GM19023 (cell line): ENCODE data around the gene TTC9B.

Source experiments
- ATAC-seq: cut with Tn5 transposase; IDR thresholded peaks from one replicate; pipeline ENCODE4 v1.9.1; 2021; ENCODE audit warnings: mild to moderate bottlenecking, moderate library complexity; ENCODE audit not compliant: unreplicated experiment

Gene TTC9B

DNA sequence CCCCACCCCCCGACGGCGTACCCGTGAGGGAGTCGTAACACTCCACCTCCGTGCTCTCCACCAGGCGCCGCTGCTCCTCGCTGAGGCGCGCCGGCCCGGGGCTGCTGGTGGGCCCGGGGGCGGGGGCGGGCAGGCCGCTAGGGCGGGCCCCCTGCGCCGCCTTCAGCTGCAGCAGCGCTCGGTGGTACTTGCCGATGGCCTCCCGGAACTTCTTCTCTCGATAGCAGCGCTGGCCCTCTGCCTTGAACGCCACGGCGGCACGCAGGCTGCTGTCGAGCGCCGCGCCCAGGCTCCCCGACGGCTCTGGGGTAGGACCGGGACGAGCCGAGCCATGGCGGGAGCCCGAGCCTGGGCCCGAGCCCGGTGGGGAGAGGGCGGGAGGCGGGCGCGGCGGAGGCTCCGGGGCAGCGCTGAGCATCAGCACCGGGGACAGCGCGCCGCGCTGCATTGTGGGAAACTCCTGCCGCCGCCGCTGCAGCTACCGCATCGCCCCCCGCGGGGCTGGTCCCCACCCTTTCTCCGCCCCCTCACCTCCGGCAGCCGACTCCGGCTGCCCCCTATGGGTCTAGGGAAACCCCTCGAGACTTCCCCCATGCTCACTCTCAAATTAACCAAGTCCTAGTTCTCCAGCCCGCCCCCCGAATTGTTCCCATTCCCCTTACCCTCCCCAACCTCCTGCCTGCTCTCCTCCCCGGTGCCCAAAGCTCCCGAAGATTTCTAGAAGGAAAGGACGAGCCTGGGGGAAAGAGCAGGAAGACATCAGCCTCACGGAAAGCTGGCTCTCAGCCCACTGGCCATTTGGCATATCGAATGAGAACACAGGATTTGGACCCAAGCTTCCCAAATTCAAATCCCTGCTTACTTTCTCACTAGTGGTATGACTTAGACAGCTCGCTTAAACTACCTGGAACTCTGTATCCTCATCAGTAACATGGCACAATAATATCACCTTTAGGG is at the start of gene TTC9B:
TSS of gene TTC9B (minus strand) at position 451 of the 957 bp plus-strand sequence. CDS start at position 448, 3 bp downstream.
- ATAC-seq = no peak

DNA sequence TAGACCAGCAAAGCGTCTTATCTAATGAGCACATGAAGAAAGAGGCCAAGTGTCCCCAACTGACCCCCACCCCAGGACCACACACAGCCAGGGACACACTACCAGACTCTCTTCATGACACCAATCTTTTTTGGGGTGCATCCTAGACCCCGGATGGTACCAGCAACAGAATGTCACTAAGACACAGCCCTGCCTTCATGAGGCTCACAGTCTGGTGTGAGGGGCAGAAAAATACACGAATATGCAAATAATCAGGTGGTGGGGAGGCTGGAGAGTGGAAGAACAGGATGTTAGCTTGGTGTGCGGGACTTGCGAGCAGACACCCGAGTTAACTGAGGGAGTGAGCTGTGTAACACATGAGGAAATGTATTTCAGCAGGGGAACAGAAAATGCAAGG is 49.4 kb upstream of the TTC9B start:
- no peak for ATAC-seq

DNA sequence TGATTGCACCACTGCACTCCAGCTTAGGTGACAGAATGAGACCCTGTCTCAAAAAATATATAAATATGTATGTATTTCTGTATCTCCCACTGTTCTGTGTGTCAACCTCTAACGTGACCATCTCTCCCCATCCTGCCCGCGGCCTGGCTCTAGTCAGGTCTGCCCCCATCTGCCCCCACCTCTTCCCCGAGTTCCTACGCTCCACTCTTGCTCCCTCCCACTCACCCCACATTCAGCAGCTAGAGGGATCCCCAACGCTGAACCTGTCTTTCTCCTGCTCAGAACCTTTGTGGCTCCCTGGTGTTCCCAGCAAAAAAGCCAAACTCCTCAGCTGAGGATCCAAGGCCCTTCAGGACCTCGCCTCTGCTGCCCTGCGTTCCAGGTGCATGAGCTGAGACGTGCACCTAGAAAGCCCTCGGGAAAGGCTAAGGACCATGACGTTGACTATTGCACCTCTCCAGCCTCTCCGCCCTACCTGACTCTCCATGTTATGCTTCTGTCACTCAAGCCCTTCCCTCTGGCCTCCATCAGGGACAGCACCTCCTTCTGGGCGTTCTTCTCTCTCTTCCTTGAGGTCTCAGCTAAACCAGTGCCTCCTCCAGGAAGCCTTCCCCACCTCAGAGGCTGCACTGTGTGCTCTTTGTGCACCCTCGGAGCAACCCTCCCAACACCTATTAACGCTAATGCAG is 48.9 kb upstream of the TTC9B start:
- ATAC-seq = no peak

DNA sequence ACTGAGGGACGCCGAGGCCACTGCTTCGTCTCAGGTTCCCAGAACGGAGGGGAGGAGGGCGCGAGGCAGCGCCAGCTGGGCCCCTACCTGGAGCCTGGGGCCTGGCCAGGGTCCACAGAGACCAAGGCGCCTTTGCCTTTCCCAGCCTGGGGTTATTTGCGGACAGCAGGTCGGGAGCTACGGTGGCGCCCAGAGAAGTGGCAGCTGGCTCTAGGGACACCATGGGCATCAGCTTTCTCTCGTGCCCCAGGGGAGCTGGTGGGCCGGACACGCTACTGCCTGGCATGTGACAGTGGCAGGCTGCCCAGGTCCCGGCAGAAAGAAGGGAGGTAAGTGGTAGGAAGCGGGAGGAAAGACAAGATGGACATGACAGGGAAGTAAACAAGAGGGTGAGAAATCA is 47.9 kb upstream of the TTC9B start:
- ATAC-seq = no peak

DNA sequence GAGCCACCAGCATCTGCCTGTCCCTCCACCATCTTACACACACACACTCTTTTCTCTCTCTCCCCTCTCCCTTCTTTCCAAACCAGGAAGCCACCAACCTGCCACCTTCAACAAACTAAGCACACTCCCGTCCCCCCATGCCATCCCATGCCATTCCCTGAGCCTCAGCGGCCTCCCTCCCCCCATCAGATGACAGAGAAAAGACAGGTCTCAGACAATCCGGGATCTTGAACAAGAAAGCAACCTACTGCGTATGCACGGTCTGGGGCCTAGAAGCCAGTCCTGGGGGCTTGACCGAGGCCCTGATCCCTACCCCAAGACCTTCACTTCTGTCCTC is 47.5 kb upstream of the TTC9B start:
- ATAC-seq = no peak

DNA sequence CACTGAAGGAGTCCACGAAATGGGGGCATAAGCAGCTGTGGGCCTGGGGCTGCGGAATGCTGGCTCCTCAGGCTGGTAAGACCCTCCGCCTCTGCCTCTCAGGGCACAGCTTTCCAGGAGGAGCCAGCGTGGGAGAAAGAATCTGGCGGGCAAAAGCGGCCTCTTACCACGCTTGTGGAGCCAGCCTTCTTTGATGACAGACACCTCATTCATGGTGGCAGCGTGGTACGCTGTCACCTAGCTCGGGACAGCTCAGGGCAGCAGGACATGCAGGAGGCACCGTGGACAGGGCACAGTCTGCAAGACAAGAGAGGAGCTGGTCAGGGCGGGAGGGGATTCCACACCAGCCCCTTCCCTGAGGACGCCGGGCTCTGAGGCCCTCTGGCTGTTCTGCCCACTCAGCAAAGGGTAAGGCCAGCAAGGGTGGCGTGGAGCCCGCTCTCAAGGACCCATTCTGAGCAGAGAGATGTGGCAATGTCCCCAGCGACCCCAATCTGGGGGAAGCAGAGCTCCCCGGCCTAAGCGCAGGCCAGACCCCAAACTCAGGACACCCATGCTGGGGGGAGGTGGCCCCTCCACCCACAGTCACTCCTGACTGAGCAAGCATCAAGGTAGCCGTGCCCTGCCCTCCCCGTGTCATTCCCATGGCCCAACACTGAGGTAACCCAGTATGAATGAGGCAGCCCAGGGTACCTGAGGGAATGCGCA is 47.0 kb upstream of the TTC9B start:
- no peak for ATAC-seq

DNA sequence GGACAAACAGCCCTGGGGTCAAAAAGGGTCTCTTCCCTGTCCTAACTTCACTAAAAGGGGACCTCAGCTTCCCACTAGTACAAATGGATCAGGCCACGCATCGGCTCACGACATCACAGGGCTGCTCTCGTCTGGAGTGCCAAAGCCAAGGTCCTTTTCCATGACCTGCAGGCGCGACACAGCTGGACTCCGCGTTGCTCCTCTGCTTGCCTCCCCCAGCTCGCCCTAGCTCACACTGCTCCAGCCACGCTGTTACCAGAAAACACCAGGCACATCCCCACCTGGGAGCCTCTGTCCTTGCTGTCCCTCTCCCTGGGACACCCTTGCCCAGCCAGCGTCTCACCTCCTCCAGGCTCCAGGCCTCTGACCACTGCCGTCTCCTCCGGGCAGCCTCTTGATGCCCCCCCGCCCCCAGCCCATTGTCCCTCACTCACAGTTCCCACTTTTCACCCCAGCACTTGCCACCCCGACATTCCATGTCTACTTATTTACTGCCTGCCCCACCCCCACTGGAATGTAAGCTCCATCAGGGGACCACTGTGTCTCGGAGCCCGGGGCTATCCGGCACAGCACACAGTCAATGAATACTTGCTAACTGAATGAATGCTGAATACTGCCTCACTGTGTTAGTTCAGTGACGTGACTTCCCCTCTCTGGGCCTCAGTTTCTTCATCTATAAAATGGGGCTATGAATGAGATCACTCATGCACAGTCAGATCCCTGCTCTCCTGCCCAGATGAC is 46.3 kb upstream of the TTC9B start:
- ATAC-seq = no peak

DNA sequence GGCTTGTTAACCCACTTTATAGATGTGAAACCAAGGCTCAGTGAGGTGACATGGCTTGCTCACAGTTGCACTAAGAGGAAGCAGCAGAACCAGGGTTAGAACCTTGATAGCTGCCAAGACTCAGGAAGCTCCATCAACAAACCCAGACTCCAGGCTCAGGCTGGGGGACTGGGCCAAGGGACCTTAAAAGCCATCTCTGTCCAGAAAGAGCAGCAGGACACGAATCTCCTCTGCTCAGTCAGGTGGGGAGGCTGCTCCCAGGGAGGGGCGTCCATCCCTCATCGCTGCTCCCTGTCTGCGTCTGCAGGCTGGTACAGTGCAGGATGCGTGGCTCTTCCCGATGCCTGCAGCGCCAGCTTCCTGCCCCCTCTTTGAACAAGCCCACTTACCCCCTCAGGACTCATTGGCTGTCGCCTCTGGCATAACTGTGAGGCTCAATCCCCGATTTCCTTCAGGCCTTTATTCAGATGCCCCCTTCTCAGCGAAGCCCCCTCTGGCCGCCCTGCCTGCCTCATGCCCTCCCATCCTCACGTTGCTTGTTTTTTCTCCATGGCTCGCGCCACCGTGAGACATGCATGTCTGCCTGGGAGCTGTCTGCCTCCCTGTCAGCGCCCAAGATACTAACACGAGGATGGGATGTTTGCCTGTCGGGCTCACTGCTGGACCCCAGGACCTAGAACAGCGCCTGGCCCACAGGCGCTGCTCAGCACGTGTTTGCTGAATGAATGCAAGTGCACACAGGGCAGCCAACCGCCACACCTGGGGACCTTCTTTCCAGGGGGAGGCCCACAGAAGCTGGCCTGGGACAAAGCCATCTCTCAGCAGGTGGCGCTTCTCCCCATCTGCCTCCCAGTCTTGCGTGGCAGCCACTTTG is 45.5 kb upstream of the TTC9B start:
- no peak for ATAC-seq

DNA sequence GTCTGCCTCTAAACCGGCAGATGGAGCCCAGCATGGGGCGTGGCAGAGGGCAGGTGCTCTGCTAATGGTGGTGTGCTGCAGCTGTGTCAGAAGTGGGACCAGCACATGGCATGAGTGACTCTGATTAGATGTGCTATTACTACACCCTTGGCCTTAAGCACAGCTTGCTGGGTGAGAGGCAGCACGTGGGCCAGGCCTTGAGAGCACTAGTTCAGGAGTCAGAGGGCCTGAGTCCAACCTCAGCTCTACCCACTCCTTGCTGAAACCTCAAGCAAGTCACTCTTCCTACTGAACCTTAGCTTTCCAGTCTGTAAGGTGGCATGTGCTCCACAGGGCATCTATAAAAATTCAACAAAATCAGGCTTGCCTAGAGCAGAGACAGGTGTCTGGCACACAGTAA is 44.2 kb upstream of the TTC9B start:
- ATAC-seq = no peak

DNA sequence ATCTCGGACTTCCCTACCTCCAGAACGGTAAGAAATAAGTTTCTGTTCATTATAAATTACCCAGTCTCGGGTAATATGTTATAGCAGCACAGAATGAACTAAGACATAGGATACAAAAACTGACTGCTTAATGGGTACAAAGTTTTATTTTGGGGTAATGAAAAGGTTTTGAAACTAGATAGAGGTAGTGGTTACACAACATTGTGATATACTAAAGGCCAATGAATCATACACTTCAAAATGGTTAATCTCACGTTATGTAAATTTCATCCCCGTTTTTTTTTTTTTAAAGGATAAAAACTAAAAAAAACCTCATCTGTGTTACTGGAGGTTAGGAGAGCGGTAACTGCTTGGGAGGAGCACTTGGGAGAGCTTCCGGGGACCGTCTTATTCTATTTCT is 43.4 kb upstream of the TTC9B start:
- ATAC-seq = no peak

DNA sequence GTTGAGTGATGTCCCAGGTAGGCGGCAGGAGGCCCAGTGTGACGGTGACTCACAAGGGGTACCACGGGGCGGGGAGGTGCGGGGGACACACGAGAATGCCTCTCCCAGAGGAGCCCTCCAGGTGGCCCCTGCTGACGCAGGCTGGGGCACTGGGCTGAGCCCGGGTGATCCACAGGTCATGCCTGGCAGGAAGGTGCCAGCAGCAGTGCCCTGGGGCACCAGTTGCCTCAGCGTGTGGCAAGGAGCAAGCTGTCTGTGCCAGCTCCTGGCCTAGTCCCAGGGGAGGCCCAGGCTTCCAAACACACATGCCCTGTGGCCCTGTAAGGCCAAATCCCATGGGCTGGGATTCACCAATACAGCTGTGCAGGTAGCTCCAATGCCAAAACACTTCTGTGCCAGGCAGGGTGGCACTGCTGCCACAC is 38.9 kb upstream of the TTC9B start:
- ATAC-seq = no peak

DNA sequence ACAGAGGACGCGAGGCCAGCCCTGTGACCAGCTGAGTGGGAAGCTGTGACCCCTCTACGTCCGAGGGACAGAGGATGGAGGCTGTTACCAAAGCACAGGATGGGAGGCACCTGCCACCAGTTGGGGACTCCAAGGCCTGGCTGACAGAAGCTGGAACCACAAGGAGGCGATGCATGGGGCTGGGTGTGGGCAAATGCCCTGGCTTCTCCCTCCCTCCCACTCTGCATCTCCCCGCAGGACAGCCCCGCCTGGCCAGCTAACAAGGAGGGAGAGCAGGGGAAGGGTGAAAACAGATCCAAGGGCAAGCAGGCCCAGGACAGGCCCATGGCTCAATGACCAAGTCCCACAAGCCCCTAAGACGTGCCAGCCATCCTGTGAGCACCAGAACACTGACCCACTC is 38.3 kb upstream of the TTC9B start:
- ATAC-seq = no peak

DNA sequence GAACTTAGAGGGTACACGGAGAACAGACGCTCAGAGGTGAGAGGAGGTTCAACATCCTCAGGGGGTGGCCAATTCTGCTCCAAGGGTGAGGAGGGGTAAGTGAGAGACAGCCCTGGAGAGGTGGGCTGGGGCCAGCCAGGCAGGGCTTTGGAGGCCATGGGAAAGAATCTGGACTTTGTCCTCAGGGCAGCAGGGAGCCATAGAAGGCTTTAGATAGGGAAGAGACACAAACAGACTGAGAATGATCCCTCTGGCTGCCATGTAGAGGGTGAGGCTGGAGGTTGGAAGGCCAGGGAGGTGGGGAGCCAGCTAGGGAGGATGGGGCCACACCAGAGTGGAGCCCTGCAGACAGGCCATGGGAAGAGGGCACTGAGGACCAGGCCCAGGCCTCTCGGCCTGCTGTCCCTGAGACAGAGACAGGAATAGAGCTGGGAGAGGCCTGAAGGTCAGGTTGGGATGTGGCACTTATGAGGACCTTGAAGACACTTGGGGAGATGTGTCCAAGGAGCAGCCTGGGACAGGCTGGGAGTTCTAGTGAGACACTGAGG is 37.5 kb upstream of the TTC9B start:
- no peak for ATAC-seq

DNA sequence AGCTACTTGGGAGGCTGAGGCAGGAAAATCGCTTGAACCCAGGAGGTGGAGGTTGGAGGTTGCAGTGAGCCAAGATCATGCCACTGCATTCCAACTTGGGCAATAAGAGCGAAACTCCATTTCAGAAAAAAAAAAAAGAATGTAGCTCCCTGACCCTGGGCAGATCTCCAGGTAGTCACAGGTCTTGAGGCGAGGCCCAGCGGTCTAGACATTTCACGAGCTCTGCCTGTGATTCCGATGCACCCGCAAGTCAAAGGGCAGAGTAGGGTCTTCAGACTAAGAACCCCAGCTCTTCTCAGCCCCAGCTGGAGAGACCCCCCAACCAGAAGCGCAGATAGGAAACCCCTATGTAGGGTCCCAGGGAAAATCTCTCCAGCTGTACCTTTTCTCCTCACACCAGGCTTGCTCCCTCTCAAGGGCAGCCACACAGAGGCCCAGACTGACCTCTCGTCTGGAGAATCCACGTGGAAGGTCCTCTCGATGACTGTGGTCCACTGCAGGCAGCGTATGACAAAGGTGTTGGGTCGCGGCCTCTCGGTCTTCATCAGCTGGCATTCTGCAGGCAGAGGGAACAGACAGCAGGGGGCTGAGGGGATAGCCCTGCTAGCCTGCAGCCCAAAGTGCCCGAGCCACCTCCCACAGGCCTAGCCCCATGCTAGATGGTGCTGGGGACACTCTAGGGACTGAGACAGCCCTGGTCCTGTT is 36.7 kb upstream of the TTC9B start:
- no peak for ATAC-seq

DNA sequence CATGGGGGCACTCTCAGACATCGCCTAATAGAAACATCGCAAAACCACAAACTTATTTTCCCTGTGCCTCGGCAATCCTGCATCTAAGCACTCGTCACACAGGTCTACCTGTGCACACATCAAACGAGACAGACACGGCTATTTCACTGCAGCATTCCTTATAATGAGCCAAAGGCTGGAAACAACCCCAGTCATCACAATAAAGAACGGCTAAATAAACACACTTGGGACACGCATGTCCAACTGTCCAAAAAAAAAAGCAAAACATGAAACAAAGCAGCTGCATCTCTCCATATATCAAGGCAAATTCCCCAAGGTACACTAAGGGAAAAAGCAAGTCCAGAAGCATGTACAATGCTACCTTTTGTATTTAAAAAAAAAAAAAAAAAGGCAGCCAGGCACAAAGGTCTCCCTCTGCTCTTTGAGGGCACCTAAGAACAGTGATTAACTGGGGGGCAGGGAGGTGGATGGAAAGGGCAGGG is 35.5 kb upstream of the TTC9B start:
- no peak for ATAC-seq

DNA sequence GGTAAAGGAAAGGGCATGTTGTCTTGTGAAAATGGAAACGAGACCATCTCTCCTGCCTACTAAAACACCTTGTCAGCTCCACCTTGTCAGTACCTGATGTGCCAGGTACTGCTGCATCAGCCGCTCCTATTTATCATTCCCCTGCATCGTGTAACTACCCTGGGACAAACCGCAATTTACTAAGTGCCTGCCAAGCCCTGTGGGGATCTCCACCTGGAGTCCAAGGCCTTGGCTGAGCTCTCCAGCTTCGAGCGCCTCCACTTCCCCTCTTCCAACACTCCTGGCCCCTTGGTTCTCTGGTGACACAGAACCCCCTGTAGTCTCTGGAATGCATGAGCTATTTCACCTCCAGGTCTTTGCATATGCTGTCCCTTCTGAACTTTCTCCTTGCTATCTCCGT is 34.2 kb upstream of the TTC9B start:
- ATAC-seq = no peak

DNA sequence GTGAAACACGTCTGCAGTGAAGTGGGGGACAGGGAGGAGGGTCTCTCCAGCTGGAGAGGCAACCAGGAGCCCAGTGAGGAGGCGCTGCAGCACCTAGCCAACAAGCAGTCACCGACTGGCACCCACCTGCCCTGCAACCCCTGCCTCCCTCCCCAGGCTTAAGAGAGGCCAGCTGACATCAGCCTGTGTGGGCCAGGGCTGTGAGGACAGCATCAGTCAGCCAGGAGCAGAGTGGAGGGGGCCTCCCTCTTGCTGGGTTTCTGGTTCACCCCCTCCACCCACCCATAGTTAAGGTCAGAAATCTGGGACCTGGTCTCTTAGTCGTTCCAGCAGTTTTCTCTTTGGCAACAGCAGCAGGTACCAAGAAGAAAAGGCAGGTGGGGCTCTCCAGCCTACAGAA is 33.8 kb upstream of the TTC9B start:
- no peak for ATAC-seq

DNA sequence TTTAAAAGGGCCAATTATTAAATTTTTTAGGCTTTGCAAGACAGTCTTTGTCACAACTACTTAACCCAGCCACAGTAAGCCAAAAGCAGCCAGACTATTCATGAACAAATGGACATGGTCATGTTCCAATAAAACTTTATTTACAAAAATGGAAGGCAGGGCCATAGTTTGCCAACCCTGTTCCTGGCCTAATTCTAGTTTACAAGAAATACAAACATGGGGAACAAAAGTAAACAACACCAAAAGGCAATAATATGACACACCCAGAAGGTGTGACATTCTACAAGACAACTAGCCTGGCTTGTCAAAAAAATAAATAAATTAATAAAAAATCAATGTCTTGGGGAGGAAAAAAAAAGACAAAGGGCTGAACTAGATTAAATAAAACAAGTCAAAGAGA is 33.1 kb upstream of the TTC9B start:
- no peak for ATAC-seq

DNA sequence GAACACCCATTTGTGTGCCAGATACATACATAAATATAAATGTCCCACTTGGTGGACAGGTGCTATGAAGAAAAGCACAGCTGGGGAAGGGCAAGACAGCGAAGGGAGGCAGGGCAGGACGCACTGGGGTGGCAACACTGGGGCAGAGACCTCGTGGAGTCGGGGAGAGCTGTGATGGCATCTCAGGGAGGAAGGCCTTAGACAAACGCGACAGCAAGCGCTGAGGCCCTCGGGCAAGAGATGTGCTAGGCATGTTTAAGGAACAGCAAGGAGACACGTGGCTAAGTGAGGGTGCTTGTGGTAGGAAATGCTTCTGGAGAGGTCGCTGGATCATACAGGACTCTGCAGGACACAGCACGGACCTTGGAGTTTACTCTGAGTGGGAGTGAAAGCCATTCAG is 31.6 kb upstream of the TTC9B start:
- ATAC-seq = no peak
